HepG2 (cell line): ENCODE results near the gene MEF2A. TPM values are rescaled to one million over a fixed set of nuclear protein-coding genes. Genes with fewer than 3 reads are reported as not detected.
A peak's percentile ranks its signal among the peaks of the same experiment; 100 is the strongest.

Experiments used
- CREB3 ChIP-seq: sonication (generic); formaldehyde crosslinking; IDR thresholded peaks from 2 replicates; pipeline ENCODE4 v1.5.0; 2020; ENCODE audit warnings: missing genetic modification reagents
- FOXP4 ChIP-seq: sonication (generic); formaldehyde crosslinking; IDR thresholded peaks from 2 replicates; pipeline ENCODE4 v1.4.0; 2020; ENCODE audit warnings: missing genetic modification reagents
- MTF2 ChIP-seq: sonication (generic); formaldehyde crosslinking; IDR thresholded peaks from 2 replicates; pipeline ENCODE4 v1.5.0; 2020; ENCODE audit warnings: missing genetic modification reagents, borderline replicate concordance
- MXD3 ChIP-seq: IDR thresholded peaks from 2 replicates; pipeline ENCODE4 v1.6.1; 2016; ENCODE audit warnings: mild to moderate bottlenecking, missing biosample characterization, missing genetic modification reagents
- SNAI1 ChIP-seq: sonication (generic); formaldehyde crosslinking; IDR thresholded peaks from 2 replicates; pipeline ENCODE4 v1.5.0; 2020; ENCODE audit warnings: mild to moderate bottlenecking, missing genetic modification reagents, borderline replicate concordance
- SOX6 ChIP-seq, 2 experiments: fragments of 450-650 bp in 1 of 2; sonication (generic) in 1 of 2; formaldehyde crosslinking in 1 of 2; IDR thresholded peaks; 2 replicates each; pipeline versions ENCODE4 v1.4.0 to v1.6.1; 2017 to 2020; ENCODE audit warnings: antibody characterized with exemption in 1 of 2, mild to moderate bottlenecking in 1 of 2, missing genetic modification reagents in 1 of 2
- ZBTB25 ChIP-seq: IDR thresholded peaks from 2 replicates; pipeline ENCODE4 v1.6.1; 2018; ENCODE audit warnings: missing genetic modification reagents
- ZC3H13 ChIP-seq: sonication (generic); formaldehyde crosslinking; IDR thresholded peaks from 2 replicates; pipeline ENCODE4 v1.8.1; 2023; ENCODE audit warnings: mild to moderate bottlenecking, missing genetic modification reagents, moderate library complexity
- ZNF609 ChIP-seq: sonication (generic); formaldehyde crosslinking; IDR thresholded peaks from 2 replicates; pipeline ENCODE4 v1.4.0; 2020; ENCODE audit warnings: mild to moderate bottlenecking, missing genetic modification reagents, borderline replicate concordance
- polyA plus RNA-seq, 8 experiments: library from polyadenylated mRNA; depleted of rRNA in 3 of 8; stranded (reverse) in 7 of 8; unstranded in 1 of 8; fragments of >200 nt; fragmentation: Illumina TruSeq in 4 of 8; extraction: Trizol in 4 of 8; gene quantifications; 2 replicates each; pipeline versions ENCODE4 v1.2.1 to v1.2.3, GENCODE V29; 2011 to 2016; ENCODE audit warnings: low read depth in 4 of 8, missing spikeins in 1 of 8, mixed read lengths in 1 of 8; ENCODE audit not compliant: insufficient read depth in 1 of 8
- total RNA-seq, 5 experiments: library from RNA; depleted of rRNA; stranded (reverse); fragments of >200 nt; fragmentation: Illumina TruSeq; extraction: Trizol; gene quantifications; 2 replicates each; pipeline ENCODE4 v1.2.3, GENCODE V29; 2016; ENCODE audit warnings: low read depth in 1 of 5

MEF2A gene
- total and polyA plus RNA-seq, 2 of the 13 experiments (the other 11 are each of a cell fraction or from before 2014, with no cell fraction given): 15.2 to 24.4 TPM

GRCh38 chr15:99733268-99734039, 167.7 kb downstream of the MEF2A start, which contains the start of gene LYSMD4 (continued):
- TF ChIP-seq FOXP4 (CRISPR knock-in tag) (peak; percentile 61), MXD3 (CRISPR knock-in tag) (no peak; the same call in 1 of the 2 replicates), SOX6 (IDR thresholded peaks at IDR 0.05) (no peak), SOX6 (CRISPR knock-in tag; IDR thresholded peaks at IDR 0.05) (peak; percentile 24; the same call in 1 of the 2 replicates), ZC3H13 (CRISPR knock-in tag) (no peak), SNAI1 (CRISPR knock-in tag) (no peak), CREB3 (CRISPR knock-in tag) (no peak), ZBTB25 (CRISPR knock-in tag) (no peak), MTF2 (CRISPR knock-in tag) (no peak), ZNF609 (CRISPR knock-in tag) (no peak)
